RWPE2 (cell line): ENCODE data around the gene ANXA11.
A peak's percentile ranks its signal among the peaks of the same experiment; 100 is the strongest.

Experiments
- ATAC-seq: fragments of 200-7000 bp; cut with Tn5 transposase; 3 replicates; pipeline ENCODE4 v1.9.1; 2021; ENCODE audit warnings: low read depth
- DNase-seq: peaks from one replicate; pipeline ENCODE4 v3.0.0-alpha.2; 2020; ENCODE audit warnings: low spot score
- H3K27ac ChIP-seq: fragments of 450-650 bp; 2 replicates; pipeline ENCODE4 v1.5.1; 2017; ENCODE audit warnings: mild to moderate bottlenecking; ENCODE audit not compliant: poor library complexity, severe bottlenecking
- H3K27me3 ChIP-seq: fragments of 250-450 bp; sonication (Bioruptor Pico); 2 replicates; pipeline ENCODE4 v1.5.1; 2021; ENCODE audit warnings: mild to moderate bottlenecking, moderate library complexity; ENCODE audit not compliant: insufficient read depth, poor library complexity, severe bottlenecking
- H3K36me3 ChIP-seq: fragments of 250-450 bp; sonication (Bioruptor Pico); 2 replicates; pipeline ENCODE4 v1.5.1; 2020; ENCODE audit warnings: low read depth, mild to moderate bottlenecking, moderate library complexity
- H3K4me1 ChIP-seq: fragments of 250-450 bp; sonication (Bioruptor Pico); 2 replicates; pipeline ENCODE4 v1.5.1; 2021; ENCODE audit warnings: mild to moderate bottlenecking, moderate library complexity; ENCODE audit not compliant: insufficient read depth, poor library complexity, severe bottlenecking
- H3K4me3 ChIP-seq: fragments of 250-450 bp; sonication (Bioruptor Pico); 2 replicates; pipeline ENCODE4 v1.5.1; 2021; ENCODE audit warnings: mild to moderate bottlenecking, moderate library complexity; ENCODE audit not compliant: severe bottlenecking
- H3K9me3 ChIP-seq: fragments of 250-450 bp; sonication (Bioruptor Pico); 2 replicates; pipeline ENCODE4 v1.5.1; 2021; ENCODE audit warnings: mild to moderate bottlenecking, moderate library complexity; ENCODE audit not compliant: severe bottlenecking
- TF ChIP-seq, protein P1 (sequence below): fragments of 450-650 bp; IDR thresholded peaks from one replicate; pipeline ENCODE4 v1.5.1; 2017; ENCODE audit warnings: mild to moderate bottlenecking, moderate library complexity; ENCODE audit not compliant: poor library complexity, severe bottlenecking

The ANXA11 gene

DNA sequence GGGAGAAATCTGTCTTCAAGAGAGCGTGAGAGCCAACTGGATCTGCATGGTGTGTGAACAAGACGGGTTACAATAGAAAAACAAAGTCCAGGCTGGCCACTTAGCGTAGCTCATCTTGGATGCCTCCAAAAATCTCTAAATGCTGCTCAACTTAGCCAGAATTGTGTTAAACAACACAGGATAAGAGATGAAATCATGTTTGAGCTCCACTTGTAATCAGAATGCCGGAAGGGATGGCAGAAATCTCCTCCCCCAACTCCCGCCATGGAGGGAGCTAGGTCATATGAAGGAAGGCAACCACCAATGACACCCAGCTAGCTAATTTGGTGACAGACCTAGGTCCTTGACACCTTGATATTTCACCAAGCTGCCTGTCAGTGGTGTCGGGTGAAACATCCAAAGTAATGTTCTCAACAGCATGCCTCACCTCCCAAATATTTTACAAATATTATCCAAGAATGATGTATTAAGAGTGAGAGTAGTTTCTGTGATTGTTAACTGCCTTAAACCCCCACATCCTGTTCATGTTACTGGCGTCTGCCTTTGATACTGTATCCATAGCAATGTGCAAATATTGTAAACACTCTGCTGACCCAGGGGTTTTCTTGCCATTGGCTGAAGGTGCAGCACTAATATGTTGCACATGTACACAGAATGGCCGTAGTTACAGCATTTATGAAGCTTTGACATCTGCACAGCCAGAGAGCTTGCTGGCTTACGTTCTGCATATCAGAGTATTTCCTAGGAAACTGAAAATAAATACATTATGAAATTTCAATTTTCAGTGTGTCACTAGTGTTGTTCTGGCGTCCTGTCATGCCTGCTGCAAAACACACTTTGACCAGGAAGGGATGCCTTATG, 101.0 kb downstream of the ANXA11 start:
- Histone ChIP-seq H3K9me3 (no peaks in the 10 kb centered on the region), H3K27ac (no peak overlapping the region), H3K36me3 (no peaks in the 10 kb centered on the region), H3K4me1 (no peaks in the 10 kb centered on the region), H3K27me3 (no peaks in the 10 kb centered on the region), H3K4me3 (no peak overlapping the region)
- DNase-seq = no peak
- ATAC-seq = peak; percentile 29; the same call in 1 of the 3 replicates
- TF ChIP-seq, protein P1, sequence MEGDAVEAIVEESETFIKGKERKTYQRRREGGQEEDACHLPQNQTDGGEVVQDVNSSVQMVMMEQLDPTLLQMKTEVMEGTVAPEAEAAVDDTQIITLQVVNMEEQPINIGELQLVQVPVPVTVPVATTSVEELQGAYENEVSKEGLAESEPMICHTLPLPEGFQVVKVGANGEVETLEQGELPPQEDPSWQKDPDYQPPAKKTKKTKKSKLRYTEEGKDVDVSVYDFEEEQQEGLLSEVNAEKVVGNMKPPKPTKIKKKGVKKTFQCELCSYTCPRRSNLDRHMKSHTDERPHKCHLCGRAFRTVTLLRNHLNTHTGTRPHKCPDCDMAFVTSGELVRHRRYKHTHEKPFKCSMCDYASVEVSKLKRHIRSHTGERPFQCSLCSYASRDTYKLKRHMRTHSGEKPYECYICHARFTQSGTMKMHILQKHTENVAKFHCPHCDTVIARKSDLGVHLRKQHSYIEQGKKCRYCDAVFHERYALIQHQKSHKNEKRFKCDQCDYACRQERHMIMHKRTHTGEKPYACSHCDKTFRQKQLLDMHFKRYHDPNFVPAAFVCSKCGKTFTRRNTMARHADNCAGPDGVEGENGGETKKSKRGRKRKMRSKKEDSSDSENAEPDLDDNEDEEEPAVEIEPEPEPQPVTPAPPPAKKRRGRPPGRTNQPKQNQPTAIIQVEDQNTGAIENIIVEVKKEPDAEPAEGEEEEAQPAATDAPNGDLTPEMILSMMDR = no peak
